ENCODE results near the gene MPZ. TPM values are rescaled to one million over a fixed set of nuclear protein-coding genes. Genes with fewer than 3 reads are reported as not detected.
A peak's percentile ranks its signal among the peaks of the same experiment; 100 is the strongest.

MPZ gene
- total RNA-seq, 1 donor from 2014 or later, result 1.4 TPM

- peaks cover 2% of the 10 kb centered on the region for H3K4me1 Mint-ChIP-seq
- H3K4me3 Mint-ChIP-seq, result no peak overlapping the region
- no peaks in the 10 kb centered on the region for H3K9me3 Mint-ChIP-seq
- peaks cover 33% of the 10 kb centered on the region for H3K27me3 Mint-ChIP-seq (ENCODE audit: low read depth)
- H3K27ac Mint-ChIP-seq, result no peak overlapping the region
- H3K36me3 Mint-ChIP-seq, result no peaks in the 10 kb centered on the region
- DNase-seq (ENCODE audit: low spot score in 2 of 2, unreplicated experiment in 2 of 2), result no peak
- no peak for TF ChIP-seq CTCF (IDR thresholded peaks at IDR 0.05; ENCODE audit: unreplicated experiment)
Observed at GRCh38 chr1:161274874-161275273, 34.9 kb downstream of the MPZ start.

- TF ChIP-seq CTCF (IDR thresholded peaks at IDR 0.05; ENCODE audit: unreplicated experiment), result no peak
- Mint-ChIP-seq H3K4me1 (peaks cover 2% of the 10 kb centered on the region), H3K27me3 (ENCODE audit: low read depth) (peaks cover 23% of the 10 kb centered on the region), H3K36me3 (no peaks in the 10 kb centered on the region), H3K4me3 (no peak overlapping the region), H3K27ac (no peak overlapping the region), H3K9me3 (no peaks in the 10 kb centered on the region)
- DNase-seq (ENCODE audit: low spot score in 2 of 2, unreplicated experiment in 2 of 2), result no peak
Observed at GRCh38 chr1:161273402-161273801, 36.4 kb downstream of the MPZ start.

- peak overlapping the region; percentile 49 for H3K27ac Mint-ChIP-seq
- no peak for DNase-seq (ENCODE audit: low spot score in 2 of 2, unreplicated experiment in 2 of 2)
- no peak for TF ChIP-seq CTCF (IDR thresholded peaks at IDR 0.05; ENCODE audit: unreplicated experiment)
- H3K4me3 Mint-ChIP-seq, result no peak overlapping the region
- H3K27me3 Mint-ChIP-seq (ENCODE audit: low read depth), result peaks cover 5% of the 10 kb centered on the region
- H3K36me3 Mint-ChIP-seq, result no peaks in the 10 kb centered on the region
- no peaks in the 10 kb centered on the region for H3K9me3 Mint-ChIP-seq
- H3K4me1 Mint-ChIP-seq, result peaks cover 7% of the 10 kb centered on the region
Observed at GRCh38 chr1:161267321-161267720, 42.4 kb downstream of the MPZ start.

- TF ChIP-seq CTCF (IDR thresholded peaks at IDR 0.05; ENCODE audit: unreplicated experiment), result no peak
- H3K9me3 Mint-ChIP-seq, result no peaks in the 10 kb centered on the region
- H3K27ac Mint-ChIP-seq, result no peak overlapping the region
- DNase-seq (ENCODE audit: low spot score in 2 of 2, unreplicated experiment in 2 of 2), result no peak
- H3K27me3 Mint-ChIP-seq (ENCODE audit: low read depth), result peaks cover 8% of the 10 kb centered on the region
- H3K4me3 Mint-ChIP-seq, result no peak overlapping the region
- H3K36me3 Mint-ChIP-seq, result no peaks in the 10 kb centered on the region
- peaks cover 7% of the 10 kb centered on the region for H3K4me1 Mint-ChIP-seq
Observed at GRCh38 chr1:161266836-161267235, 42.9 kb downstream of the MPZ start.

- no peak overlapping the region for H3K27ac Mint-ChIP-seq
- H3K9me3 Mint-ChIP-seq, result no peaks in the 10 kb centered on the region
- H3K27me3 Mint-ChIP-seq (ENCODE audit: low read depth), result peaks cover 14% of the 10 kb centered on the region
Observed at GRCh38 chr1:161266202-161266601, 43.6 kb downstream of the MPZ start.

More at GRCh38 chr1:161266202-161266601, 43.6 kb downstream of the MPZ start:
- Mint-ChIP-seq H3K4me3 (no peak overlapping the region), H3K36me3 (no peaks in the 10 kb centered on the region), H3K4me1 (peaks cover 13% of the 10 kb centered on the region)
- no peak for DNase-seq (ENCODE audit: low spot score in 2 of 2, unreplicated experiment in 2 of 2)
- no peak for TF ChIP-seq CTCF (IDR thresholded peaks at IDR 0.05; ENCODE audit: unreplicated experiment)
